Activated CD8-positive, alpha-beta T cell treated with anti-CD3 and anti-CD28 coated beads for 36 hours (primary cell): ENCODE data around the gene SORT1. TPM values are rescaled to one million over a fixed set of nuclear protein-coding genes. Genes with fewer than 3 reads are reported as not detected.

Experiments
- ATAC-seq: fragments of 200-7000 bp; cut with Tn5 transposase; one replicate; pipeline ENCODE4 v1.10.0; 2021; ENCODE audit warnings: mild to moderate bottlenecking, moderate library complexity
- CTCF ChIA-PET: fragments of 350-600 bp; sonication (Branson Sonifier 250); formaldehyde crosslinking; loops from one replicate; lab custom pipeline; 2021; ENCODE audit warnings: antibody characterized with exemption; lab: Charles Lee
- POLR2A ChIA-PET: fragments of 350-600 bp; sonication (Branson Sonifier 250); formaldehyde crosslinking; loops from one replicate; lab custom pipeline; 2021; ENCODE audit warnings: antibody characterized with exemption; lab: Charles Lee
- DNase-seq: peaks from one replicate; pipeline ENCODE4 v3.0.0-alpha.2; 2020
- H3K27ac Mint-ChIP-seq: one replicate; pipeline ENCODE4 v1.8.0; 2021; ENCODE audit warnings: mild to moderate bottlenecking, mixed read lengths
- H3K27me3 Mint-ChIP-seq: one replicate; pipeline ENCODE4 v1.8.0; 2021; ENCODE audit warnings: mixed read lengths
- H3K36me3 Mint-ChIP-seq: one replicate; pipeline ENCODE4 v1.8.0; 2021; ENCODE audit warnings: low read depth, mixed read lengths
- H3K4me1 Mint-ChIP-seq: one replicate; pipeline ENCODE4 v1.8.0; 2021; ENCODE audit warnings: low read depth, mixed read lengths
- H3K4me3 Mint-ChIP-seq: one replicate; pipeline ENCODE4 v1.8.0; 2021; ENCODE audit warnings: mild to moderate bottlenecking, moderate library complexity, mixed read lengths
- H3K9me3 Mint-ChIP-seq: one replicate; pipeline ENCODE4 v1.8.0; 2021; ENCODE audit warnings: mixed read lengths
- CTCF ChIP-seq: fragments of 200-600 bp; IDR thresholded peaks from one replicate; pipeline ENCODE4 v1.8.0; 2022; ENCODE audit warnings: antibody characterized with exemption, mild to moderate bottlenecking
- intact Hi-C: fragments of 100-400 bp; cut with micrococcal nuclease; formaldehyde crosslinking; loops from one replicate; pipeline ENCODE4 v1.10.0; 2022
- total RNA-seq, 2 experiments: library from RNA; stranded (reverse); gene quantifications; one replicate each; pipeline ENCODE4 v1.2.3, GENCODE V29; 2021

The SORT1 gene
- total RNA-seq, 2 experiments from 2014 or later, result 2.5 to 3.2 TPM

GRCh38 chr1:109357616-109358015 is 40.1 kb downstream of the SORT1 start:
- DNase-seq (no peak), ATAC-seq (no peak)
- Mint-ChIP-seq H3K9me3 (no peaks in the 10 kb centered on the region), H3K4me3 (no peak overlapping the region), H3K4me1 (no peaks in the 10 kb centered on the region), H3K27me3 (no peaks in the 10 kb centered on the region), H3K27ac (no peak overlapping the region), H3K36me3 (no peaks in the 10 kb centered on the region)
- ChIA-PET POLR2A (interaction anchor here (0.9 kb wide), 1 partner anchor 258 kb away, joined by 3 read pairs; no protein-coding TSS in a partner anchor), CTCF (interaction anchor here (1.0 to 1.9 kb wide), 2 partner anchors 41 to 79 kb away, joined by 4 read pairs; no protein-coding TSS in a partner anchor)
- TF ChIP-seq CTCF, result no peak
- intact Hi-C loops, result no loop called here

DNA sequence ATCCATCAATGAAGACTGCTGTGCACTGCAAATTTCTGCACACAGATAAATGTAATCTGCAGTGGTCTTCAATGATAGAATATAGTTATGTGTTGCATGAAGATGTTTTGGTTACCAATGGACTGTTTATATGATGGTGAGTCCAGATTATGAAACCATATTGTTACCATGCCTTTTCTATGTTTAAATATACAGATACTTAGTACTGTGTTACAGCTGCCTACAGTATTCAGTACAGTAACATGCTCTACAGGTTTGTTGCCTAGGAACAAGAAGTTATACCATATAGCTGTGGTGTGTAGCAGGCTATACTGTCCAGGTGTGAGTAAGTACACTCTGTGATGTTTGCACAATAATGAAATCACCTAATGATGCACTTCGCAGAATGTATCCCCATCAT is 40.8 kb downstream of the SORT1 start:
- ChIA-PET CTCF (interaction anchor here (1.2 to 1.9 kb wide), 2 partner anchors 78 to 118 kb away, joined by 3 to 4 read pairs; no protein-coding TSS in a partner anchor), POLR2A (interaction anchor here (0.9 kb wide), 1 partner anchor 257 kb away, joined by 3 read pairs; no protein-coding TSS in a partner anchor)
- ATAC-seq (no peak), DNase-seq (no peak)
- H3K27me3 Mint-ChIP-seq, result no peaks in the 10 kb centered on the region
- no peak for TF ChIP-seq CTCF
- intact Hi-C loops, result no loop called here
- H3K27ac Mint-ChIP-seq, result no peak overlapping the region
- H3K4me1 Mint-ChIP-seq, result no peaks in the 10 kb centered on the region
- H3K9me3 Mint-ChIP-seq, result no peaks in the 10 kb centered on the region
- no peaks in the 10 kb centered on the region for H3K36me3 Mint-ChIP-seq
- no peak overlapping the region for H3K4me3 Mint-ChIP-seq

- ChIA-PET POLR2A (interaction anchor here (0.9 kb wide), 1 partner anchor 257 kb away, joined by 3 read pairs; no protein-coding TSS in a partner anchor), CTCF (interaction anchor here (1.2 to 1.9 kb wide), 2 partner anchors 78 to 117 kb away, joined by 3 to 4 read pairs; no protein-coding TSS in a partner anchor)
- Mint-ChIP-seq H3K27me3 (no peaks in the 10 kb centered on the region), H3K4me1 (no peaks in the 10 kb centered on the region), H3K4me3 (no peak overlapping the region), H3K27ac (no peak overlapping the region), H3K9me3 (no peaks in the 10 kb centered on the region), H3K36me3 (no peaks in the 10 kb centered on the region)
- ATAC-seq, result no peak
- intact Hi-C loops, result no loop called here
- no peak for TF ChIP-seq CTCF
- no peak for DNase-seq
Observed at GRCh38 chr1:109356505-109356904, 41.2 kb downstream of the SORT1 start.

DNA sequence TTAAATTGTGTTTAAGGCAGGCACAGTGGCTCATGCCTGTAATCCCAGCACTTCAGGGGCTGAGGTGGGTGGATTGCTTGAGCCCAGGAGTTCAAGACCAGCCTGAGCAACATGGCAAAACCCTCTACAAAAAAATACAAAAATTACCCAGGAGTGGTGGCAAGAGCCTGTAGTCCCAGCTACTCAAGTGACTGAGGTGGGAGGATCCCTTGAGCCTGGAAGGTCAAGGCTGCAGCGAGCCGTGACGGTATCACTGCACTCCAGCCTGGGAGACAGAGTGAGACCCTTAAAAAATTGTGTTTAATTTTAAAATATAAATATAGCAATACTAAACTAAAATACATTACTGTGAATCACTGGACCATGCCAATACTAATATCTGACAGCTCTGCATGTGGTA is 42.8 kb downstream of the SORT1 start:
- Mint-ChIP-seq H3K36me3 (no peaks in the 10 kb centered on the region), H3K27me3 (no peaks in the 10 kb centered on the region), H3K27ac (no peak overlapping the region), H3K9me3 (no peaks in the 10 kb centered on the region), H3K4me1 (no peaks in the 10 kb centered on the region), H3K4me3 (no peak overlapping the region)
- POLR2A ChIA-PET, result no interaction called here
- ATAC-seq (no peak), DNase-seq (no peak)
- CTCF ChIA-PET, result no interaction called here
- intact Hi-C loops, result no loop called here
- TF ChIP-seq CTCF, result no peak

GRCh38 chr1:109351457-109351856 is 46.3 kb downstream of the SORT1 start:
- Mint-ChIP-seq H3K4me1 (no peaks in the 10 kb centered on the region), H3K4me3 (no peak overlapping the region), H3K27ac (no peak overlapping the region), H3K36me3 (no peaks in the 10 kb centered on the region), H3K27me3 (no peaks in the 10 kb centered on the region), H3K9me3 (no peaks in the 10 kb centered on the region)
- ATAC-seq (no peak), DNase-seq (no peak)
- intact Hi-C loops, result no loop called here
- no peak for TF ChIP-seq CTCF
- CTCF ChIA-PET, result interaction anchor here (1.6 to 1.7 kb wide), 2 partner anchors 48 to 181 kb away, joined by 3 to 4 read pairs; no protein-coding TSS in a partner anchor
- POLR2A ChIA-PET, result interaction anchor here (0.7 kb wide), 1 partner anchor 112 kb away, joined by 3 read pairs; no protein-coding TSS in a partner anchor
